PFSK-1 (cell line): ENCODE results near the gene MYBBP1A. TPM values are rescaled to one million over a fixed set of nuclear protein-coding genes. Genes with fewer than 3 reads are reported as not detected.

Source experiments
- FOXP2 ChIP-seq: optimal IDR thresholded peaks from 2 replicates; pipeline ENCODE3; 2011; ENCODE audit warnings: borderline replicate concordance, control low read depth, inconsistent platforms; ENCODE audit not compliant: insufficient read depth; ENCODE audit errors: extremely low read length, extremely low read depth
- POLR2AphosphoS5 ChIP-seq: IDR thresholded peaks from 2 replicates; pipeline ENCODE4 v1.6.1; 2012; ENCODE audit warnings: low read depth, mild to moderate bottlenecking, control low read depth, low read length, moderate library complexity
- REST ChIP-seq, 2 experiments: IDR thresholded peaks; 2 replicates each; pipeline versions ENCODE4 v1.6.1 to v1.8.0; 2011 to 2012; ENCODE audit warnings: low read depth in 2 of 2, low read length in 2 of 2, control low read depth in 1 of 2, inconsistent platforms in 1 of 2, mild to moderate bottlenecking in 1 of 2, moderate library complexity in 1 of 2; ENCODE audit not compliant: insufficient read depth in 1 of 2
- SIN3A ChIP-seq: IDR thresholded peaks from 2 replicates; pipeline ENCODE4 v1.6.1; 2012; ENCODE audit warnings: mild to moderate bottlenecking, low read length, moderate library complexity, borderline replicate concordance; ENCODE audit not compliant: insufficient read depth
- TAF1 ChIP-seq: IDR thresholded peaks from 2 replicates; pipeline ENCODE4 v1.6.1; 2012; ENCODE audit warnings: low read length, control low read depth, borderline replicate concordance; ENCODE audit not compliant: insufficient read depth
- polyA plus RNA-seq: library from polyadenylated mRNA; unstranded; fragments of >200 nt; gene quantifications from one replicate; pipeline ENCODE4 v1.2.1, GENCODE V29; 2012; ENCODE audit warnings: low read depth, missing spikeins; ENCODE audit not compliant: insufficient read length

Gene MYBBP1A
- 324 TPM for polyA plus RNA-seq

- TF ChIP-seq POLR2AphosphoS5 = peak; percentile 92
- peak; percentile 59; the same call in 1 of the 2 replicates for TF ChIP-seq TAF1
- TF ChIP-seq REST (IDR thresholded peaks at IDR 0.05; ENCODE audit: insufficient read depth in 1 of 2, low read depth in 2 of 2, low read length in 2 of 2) = no peak
- TF ChIP-seq SIN3A = no peak; the same call in 1 of the 2 replicates
- peak; percentile 11 for TF ChIP-seq FOXP2
Observed at GRCh38 chr17:4554997-4555799, at the start of gene MYBBP1A. Gene MYBBP1A, minus strand, starts transcription at chr17:4555384. Its CDS starts 60 bp downstream, at chr17:4555324.

- TF ChIP-seq SIN3A (no peak), FOXP2 (peak; percentile 15), POLR2AphosphoS5 (no peak)
Observed at GRCh38 chr17:4604111-4604644, 49.0 kb upstream of the MYBBP1A start.

- TF ChIP-seq FOXP2 = no peak
- no peak for TF ChIP-seq TAF1
- no peak for TF ChIP-seq SIN3A
- no peak for TF ChIP-seq POLR2AphosphoS5
- TF ChIP-seq REST (IDR thresholded peaks at IDR 0.05; ENCODE audit: insufficient read depth in 1 of 2, low read depth in 2 of 2, low read length in 2 of 2) = no peak
Observed at GRCh38 chr17:4602041-4602440, 46.9 kb upstream of the MYBBP1A start.

GRCh38 chr17:4601326-4601725 lies 46.1 kb upstream of the MYBBP1A start:
- no peak for TF ChIP-seq REST (IDR thresholded peaks at IDR 0.05; ENCODE audit: insufficient read depth in 1 of 2, low read depth in 2 of 2, low read length in 2 of 2)
- TF ChIP-seq POLR2AphosphoS5 = no peak
- no peak for TF ChIP-seq TAF1
- TF ChIP-seq FOXP2 = no peak
- no peak for TF ChIP-seq SIN3A

GRCh38 chr17:4600563-4600962 lies 45.4 kb upstream of the MYBBP1A start:
- TF ChIP-seq REST (IDR thresholded peaks at IDR 0.05; ENCODE audit: insufficient read depth in 1 of 2, low read depth in 2 of 2, low read length in 2 of 2) (no peak), POLR2AphosphoS5 (no peak), FOXP2 (no peak), TAF1 (no peak), SIN3A (no peak)
